OCI-LY7 (cell line): ENCODE data around the gene ABI3BP. TPM values are rescaled to one million over a fixed set of nuclear protein-coding genes. Genes with fewer than 3 reads are reported as not detected.

Experiments
- BruUV-seq: library from RNA; stranded (reverse); fragments of 400-500 nt; replicated peaks from 2 replicates; lab custom pipeline; 2021; lab: Mats Ljungman, UMichigan
- CTCF ChIA-PET: fragments of 300-600 bp; sonication (Branson Sonifier 250); formaldehyde crosslinking; loops from one replicate; lab custom pipeline; 2022; ENCODE audit warnings: antibody characterized with exemption; ENCODE audit not compliant: unreplicated experiment; lab: Charles Lee
- POLR2A ChIA-PET: fragments of 300-600 bp; sonication (Branson Sonifier 250); formaldehyde crosslinking; loops from one replicate; lab custom pipeline; 2022; ENCODE audit warnings: antibody characterized with exemption; lab: Charles Lee
- DNase-seq: peaks from one replicate; pipeline ENCODE4 v3.0.0-alpha.2; 2015; ENCODE audit warnings: low spot score
- H2AFZ ChIP-seq: fragments of 200-600 bp; sonication (generic), shearing (Covaris generic); 2 replicates; pipeline ENCODE4 v1.6.1; 2014; ENCODE audit warnings: mild to moderate bottlenecking, antibody characterized with exemption, low read length, moderate library complexity
- H3K27ac ChIP-seq: fragments of 200-600 bp; sonication (generic); 2 replicates; pipeline ENCODE4 v1.5.1; 2014; ENCODE audit warnings: mixed run types, low read depth, mild to moderate bottlenecking, moderate library complexity, low read length, inconsistent platforms; ENCODE audit not compliant: poor library complexity, severe bottlenecking
- H3K36me3 ChIP-seq: fragments of 200-600 bp; sonication (generic); 2 replicates; pipeline ENCODE4 v1.6.1; 2014; ENCODE audit warnings: mild to moderate bottlenecking, antibody characterized with exemption, low read length, moderate library complexity, mixed read lengths; ENCODE audit not compliant: insufficient read depth
- H3K4me1 ChIP-seq: fragments of 200-600 bp; sonication (generic); 2 replicates; pipeline ENCODE4 v1.5.1; 2014; ENCODE audit warnings: mild to moderate bottlenecking, low read length; ENCODE audit not compliant: insufficient read depth, poor library complexity, severe bottlenecking
- H3K4me2 ChIP-seq: fragments of 200-600 bp; sonication (generic); 2 replicates; pipeline ENCODE4 v1.6.1; 2014; ENCODE audit warnings: mild to moderate bottlenecking, low read length
- H3K4me3 ChIP-seq: fragments of 200-600 bp; sonication (generic); 2 replicates; pipeline ENCODE4 v1.5.1; 2014; ENCODE audit warnings: mild to moderate bottlenecking, low read depth, low read length; ENCODE audit not compliant: poor library complexity, severe bottlenecking
- H3K79me2 ChIP-seq: fragments of 200-600 bp; sonication (generic); 2 replicates; pipeline ENCODE4 v1.6.1; 2016; ENCODE audit warnings: low read depth, mild to moderate bottlenecking, low read length, moderate library complexity, mixed read lengths; ENCODE audit not compliant: insufficient read depth
- H3K9me2 ChIP-seq: fragments of 200-600 bp; sonication (generic); 2 replicates; pipeline ENCODE4 v1.6.1; 2016; ENCODE audit warnings: mild to moderate bottlenecking, low read length, mixed read lengths; ENCODE audit not compliant: insufficient read depth
- H3K9me3 ChIP-seq: fragments of 200-600 bp; sonication (generic); 2 replicates; pipeline ENCODE4 v1.6.1; 2014; ENCODE audit warnings: mild to moderate bottlenecking, mixed run types, low read length, mixed read lengths
- H4K20me1 ChIP-seq: fragments of 200-600 bp; sonication (generic); 2 replicates; pipeline ENCODE4 v1.6.1; 2014; ENCODE audit warnings: mild to moderate bottlenecking, antibody characterized with exemption, low read length, moderate library complexity, mixed read lengths; ENCODE audit not compliant: insufficient read depth
- CTCF ChIP-seq: fragments of 200-600 bp; sonication (generic); conservative IDR thresholded peaks from 2 replicates; pipeline ENCODE4 v1.5.1; 2014; ENCODE audit warnings: mild to moderate bottlenecking, antibody characterized with exemption, low read length, moderate library complexity, mixed read lengths
- EZH2phosphoT487 ChIP-seq: fragments of 200-600 bp; sonication (generic); IDR thresholded peaks from 2 replicates; pipeline ENCODE4 v1.6.1; 2018; ENCODE audit warnings: low read depth, borderline replicate concordance, mild to moderate bottlenecking, mixed run types, antibody characterized with exemption, low read length, moderate library complexity, mixed read lengths
- intact Hi-C: fragments of 100-400 bp; cut with micrococcal nuclease; formaldehyde crosslinking; loops from one replicate; pipeline ENCODE4 v1.10.0; 2022; ENCODE audit not compliant: unreplicated experiment
- total RNA-seq, 2 experiments: library from RNA; depleted of rRNA in 1 of 2; stranded (reverse); fragments of >200 nt in 1 of 2; shearing (Covaris generic) in 1 of 2; gene quantifications; 2 replicates each; pipeline ENCODE4 v1.2.3, GENCODE V29; 2014 to 2022

Gene ABI3BP
- total RNA-seq, 2 experiments from 2014 or later, result not detected

GRCh38 chr3:100988080-100988479 lies 5.1 kb downstream of the ABI3BP start:
- Histone ChIP-seq H3K9me3 (no peaks in the 10 kb centered on the region), H3K4me3 (no peak overlapping the region), H3K79me2 (no peaks in the 10 kb centered on the region), H3K4me1 (no peaks in the 10 kb centered on the region), H4K20me1 (no peaks in the 10 kb centered on the region), H3K27ac (no peak overlapping the region), H2AFZ (no peak overlapping the region), H3K4me2 (no peak overlapping the region), H3K36me3 (no peaks in the 10 kb centered on the region), H3K9me2 (no peaks in the 10 kb centered on the region)
- intact Hi-C loops, result no loop called here
- POLR2A ChIA-PET, result interaction anchor here (0.5 to 0.8 kb wide), 2 partner anchors 30 to 55 kb away, joined by 3 read pairs; no protein-coding TSS in a partner anchor
- CTCF ChIA-PET, result no interaction called here
- DNase-seq, result no peak
- no TSS peak for BruUV-seq
- TF ChIP-seq CTCF, result no peak
- TF ChIP-seq EZH2phosphoT487, result no peak

GRCh38 chr3:100984308-100984707 lies 8.9 kb downstream of the ABI3BP start:
- CTCF ChIA-PET, result no interaction called here

More at GRCh38 chr3:100984308-100984707, 8.9 kb downstream of the ABI3BP start:
- no peaks in the 10 kb centered on the region for H3K4me1 ChIP-seq
- POLR2A ChIA-PET, result interaction anchor here (1.1 to 1.3 kb wide), 2 partner anchors 9 to 15 kb away, joined by 3 to 6 read pairs; no protein-coding TSS in a partner anchor
- no peaks in the 10 kb centered on the region for H3K36me3 ChIP-seq
- no peaks in the 10 kb centered on the region for H3K79me2 ChIP-seq
- DNase-seq, result no peak
- no peak for TF ChIP-seq EZH2phosphoT487
- TF ChIP-seq CTCF, result no peak
- intact Hi-C loops, result no loop called here
- H3K9me2 ChIP-seq, result no peaks in the 10 kb centered on the region
- BruUV-seq, result no TSS peak
- no peak overlapping the region for H3K4me3 ChIP-seq
- H3K27ac ChIP-seq, result no peak overlapping the region
- no peaks in the 10 kb centered on the region for H4K20me1 ChIP-seq
- H3K9me3 ChIP-seq, result no peaks in the 10 kb centered on the region
- H3K4me2 ChIP-seq, result no peak overlapping the region
- no peak overlapping the region for H2AFZ ChIP-seq
